Coronary artery (tissue), 2 donors: Measurements from ENCODE around the gene KRTAP12-1.

Experiments used
- DNase-seq: peaks from one replicate; pipeline ENCODE4 v3.0.0-alpha.2; 2017; ENCODE audit warnings: low spot score
- H3K27ac ChIP-seq, 2 donors: fragments of 200-600 bp; sonication (generic); one replicate each; pipeline ENCODE4 v1.5.1; 2016 to 2019
- H3K4me3 ChIP-seq: fragments of 200-600 bp; sonication (generic); 2 replicates; pipeline ENCODE4 v1.5.1; 2016; ENCODE audit warnings: mild to moderate bottlenecking, moderate library complexity
- TF ChIP-seq, protein P1 (sequence below): fragments of 200-600 bp; sonication (generic); IDR thresholded peaks from one replicate; pipeline ENCODE4 v1.5.1; 2019; ENCODE audit warnings: antibody characterized with exemption

KRTAP12-1 gene

DNA sequence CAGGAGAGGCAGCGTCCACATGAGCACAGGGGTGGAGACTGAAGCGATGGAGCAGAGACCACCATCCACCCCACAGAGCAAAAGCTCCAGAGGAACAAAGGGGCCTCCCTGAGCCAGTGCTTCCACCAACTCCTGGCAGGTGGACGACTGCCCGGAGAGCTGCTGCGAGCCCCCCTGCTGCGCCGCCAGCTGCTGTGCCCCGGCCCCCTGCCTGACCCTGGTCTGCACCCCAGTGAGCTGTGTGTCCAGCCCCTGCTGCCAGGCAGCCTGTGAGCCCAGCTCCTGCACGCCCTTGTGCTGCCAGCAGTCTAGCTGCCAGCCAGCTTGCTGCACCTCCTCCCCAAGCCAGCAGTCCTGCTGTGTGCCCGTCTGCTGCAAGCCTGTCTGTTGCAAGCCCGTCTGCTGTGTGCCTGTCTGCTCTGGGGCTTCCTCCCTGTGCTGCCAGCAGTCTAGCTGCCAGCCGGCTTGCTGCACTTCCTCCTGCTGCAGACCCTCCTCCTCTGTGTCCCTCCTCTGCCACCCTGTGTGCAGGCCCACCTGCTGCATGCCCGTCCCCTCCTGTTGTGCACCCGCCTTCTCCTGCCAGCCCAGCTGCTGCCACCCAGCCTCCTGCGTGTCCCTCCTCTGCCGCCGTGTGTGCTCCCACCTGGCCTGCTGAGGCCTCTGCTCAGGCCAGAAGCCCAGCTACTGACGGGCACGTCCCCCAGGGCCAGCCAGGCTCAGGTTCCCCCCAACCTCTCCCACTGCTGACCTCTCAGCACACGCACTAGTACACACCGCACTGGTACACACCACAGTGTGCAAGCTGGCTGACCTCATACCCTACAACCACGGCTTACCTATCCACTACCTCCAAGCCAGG, 20.4 kb upstream of the KRTAP12-1 start:
- Histone ChIP-seq H3K27ac (no peak overlapping the region), H3K4me3 (no peak overlapping the region)
- peak; percentile 52 for DNase-seq
- TF ChIP-seq, protein P1, sequence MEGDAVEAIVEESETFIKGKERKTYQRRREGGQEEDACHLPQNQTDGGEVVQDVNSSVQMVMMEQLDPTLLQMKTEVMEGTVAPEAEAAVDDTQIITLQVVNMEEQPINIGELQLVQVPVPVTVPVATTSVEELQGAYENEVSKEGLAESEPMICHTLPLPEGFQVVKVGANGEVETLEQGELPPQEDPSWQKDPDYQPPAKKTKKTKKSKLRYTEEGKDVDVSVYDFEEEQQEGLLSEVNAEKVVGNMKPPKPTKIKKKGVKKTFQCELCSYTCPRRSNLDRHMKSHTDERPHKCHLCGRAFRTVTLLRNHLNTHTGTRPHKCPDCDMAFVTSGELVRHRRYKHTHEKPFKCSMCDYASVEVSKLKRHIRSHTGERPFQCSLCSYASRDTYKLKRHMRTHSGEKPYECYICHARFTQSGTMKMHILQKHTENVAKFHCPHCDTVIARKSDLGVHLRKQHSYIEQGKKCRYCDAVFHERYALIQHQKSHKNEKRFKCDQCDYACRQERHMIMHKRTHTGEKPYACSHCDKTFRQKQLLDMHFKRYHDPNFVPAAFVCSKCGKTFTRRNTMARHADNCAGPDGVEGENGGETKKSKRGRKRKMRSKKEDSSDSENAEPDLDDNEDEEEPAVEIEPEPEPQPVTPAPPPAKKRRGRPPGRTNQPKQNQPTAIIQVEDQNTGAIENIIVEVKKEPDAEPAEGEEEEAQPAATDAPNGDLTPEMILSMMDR: no peak

DNA sequence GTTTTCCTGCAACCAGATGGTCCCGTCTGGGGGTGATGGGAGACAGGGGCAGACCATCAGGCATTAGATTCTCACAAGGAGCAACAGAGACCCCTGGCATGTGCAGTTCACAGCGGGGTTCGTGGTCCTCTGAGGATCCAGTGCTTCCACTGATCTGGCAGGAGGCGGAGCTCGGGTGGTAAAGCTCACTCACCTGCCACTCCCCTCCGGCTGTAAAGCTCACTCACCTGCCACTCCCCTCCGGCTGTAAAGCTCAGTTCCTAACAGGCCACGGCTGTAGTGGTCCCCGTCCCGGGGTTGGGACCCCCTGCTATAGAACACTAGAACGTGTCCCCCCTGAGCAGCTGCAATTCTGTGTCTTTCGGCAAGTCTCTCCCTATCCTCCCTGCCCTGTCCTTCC, 19.6 kb upstream of the KRTAP12-1 start:
- Histone ChIP-seq H3K4me3 (no peak overlapping the region), H3K27ac (no peak overlapping the region)
- DNase-seq: peak; percentile 38
- TF ChIP-seq, protein P1: no peak

DNA sequence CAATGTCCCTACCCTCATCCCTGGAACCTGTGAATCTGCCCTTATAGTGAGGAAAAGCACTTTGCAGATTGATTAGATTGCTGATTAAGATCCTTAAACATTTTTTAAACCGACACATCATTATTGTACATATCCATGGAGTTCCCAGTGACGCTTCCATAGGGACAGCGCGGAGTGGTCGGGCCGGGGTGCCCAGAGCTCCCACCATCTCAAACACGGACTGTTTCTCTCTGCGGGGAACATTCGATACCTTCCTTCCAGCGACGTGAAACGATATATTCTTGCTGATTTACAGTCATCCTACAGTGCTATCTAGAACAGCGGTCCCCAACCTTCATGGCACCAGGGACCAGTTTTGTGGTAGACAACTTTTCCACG, 19.0 kb upstream of the KRTAP12-1 start:
- peak; percentile 8 for DNase-seq
- H3K27ac ChIP-seq: no peak overlapping the region
- TF ChIP-seq, protein P1: no peak
- no peak overlapping the region for H3K4me3 ChIP-seq

DNA sequence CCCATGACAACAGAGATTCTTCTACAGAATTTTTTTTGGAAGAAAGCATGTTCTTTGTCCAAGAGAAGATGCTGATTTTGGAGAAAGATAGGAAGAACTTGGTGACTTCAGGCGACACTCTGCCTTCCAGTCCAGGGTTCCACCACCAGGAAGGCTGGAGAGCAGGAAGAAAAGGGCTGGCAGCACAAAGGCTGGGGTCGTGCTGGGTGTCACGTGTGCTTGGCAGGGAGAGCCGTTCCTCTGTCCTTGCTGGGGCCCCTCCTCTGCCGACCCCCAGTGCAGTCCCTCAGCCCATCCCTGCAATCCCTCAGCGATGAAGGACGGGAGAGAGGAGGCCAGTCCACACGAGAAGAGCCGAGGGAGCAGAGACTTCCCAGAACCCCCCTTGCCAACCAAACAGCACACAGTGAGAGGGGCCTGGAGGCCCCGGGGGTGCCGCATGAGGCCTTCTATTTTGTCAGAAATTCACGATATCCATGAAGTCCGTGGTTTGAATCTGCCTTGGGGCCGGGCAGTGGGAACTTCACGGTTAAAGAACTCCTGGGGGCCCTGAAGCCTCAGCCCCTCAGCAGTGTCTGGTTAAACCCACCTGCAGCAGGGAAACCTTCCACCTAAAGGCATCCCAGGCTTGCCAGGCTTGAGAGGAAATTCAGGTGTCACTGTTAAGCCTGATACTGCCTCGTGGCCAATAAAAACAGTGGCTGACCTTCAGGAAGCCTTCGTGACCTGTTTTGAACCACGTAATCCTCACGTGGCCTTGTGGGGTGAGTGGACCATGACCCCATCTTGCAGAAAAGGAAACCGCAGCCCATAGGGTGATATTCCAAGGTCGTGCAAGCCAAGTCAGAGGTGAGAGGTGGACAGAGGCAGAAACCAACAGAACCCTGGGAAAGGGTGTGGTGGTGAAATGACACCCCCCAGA, 18.4 kb upstream of the KRTAP12-1 start:
- TF ChIP-seq, protein P1: no peak

DNA sequence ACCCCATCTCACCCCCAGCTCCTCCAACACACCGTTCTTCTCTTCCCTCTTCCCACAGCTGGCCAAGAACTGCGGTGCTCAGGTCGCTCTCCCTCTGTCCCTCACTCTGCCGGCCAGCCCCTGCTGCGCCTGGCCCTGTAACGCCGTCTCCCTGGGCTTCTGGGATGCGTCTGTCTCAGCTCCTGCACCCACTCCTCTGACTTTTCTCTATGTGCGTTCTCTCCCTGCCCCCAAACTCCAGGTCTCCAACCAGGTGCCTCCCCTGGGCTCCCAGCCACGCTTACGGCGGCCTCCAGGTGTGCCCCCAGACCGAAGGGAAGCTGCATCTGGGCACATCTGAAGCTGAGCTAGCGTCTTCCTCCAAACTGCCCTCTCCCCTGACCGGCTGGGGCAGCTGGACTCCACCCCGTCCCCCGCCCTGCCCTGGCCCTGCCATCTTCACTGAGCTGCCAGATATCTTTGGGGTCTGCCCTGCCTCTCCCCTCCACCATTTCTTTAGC, 17.6 kb upstream of the KRTAP12-1 start:
- no peak for DNase-seq

More for the DNA sequence above, 18.4 kb upstream of the KRTAP12-1 start:
- Histone ChIP-seq H3K27ac (no peak overlapping the region), H3K4me3 (no peak overlapping the region)
- DNase-seq: peak; percentile 47

More for the DNA sequence above, 17.6 kb upstream of the KRTAP12-1 start:
- no peak overlapping the region for H3K27ac ChIP-seq
- H3K4me3 ChIP-seq: no peak overlapping the region
- TF ChIP-seq, protein P1: no peak
